Activated CD4-positive, CD25-positive, alpha-beta regulatory T cell treated with anti-CD3 and anti-CD28 coated beads, Interleukin-2, amount 50 U/mL, for 72 hours (primary cell): ENCODE results near the gene SEC11A.
A peak's percentile ranks its signal among the peaks of the same experiment; 100 is the strongest.
"Not testable (repeated sequence)": the region's sequence is repeated elsewhere in the genome, so short reads cannot be mapped to it uniquely, and the experiment has no call there.

ENCODE experiments used
- DNase-seq: peaks from one replicate; pipeline ENCODE4 v3.0.0; 2021

Gene SEC11A

DNA sequence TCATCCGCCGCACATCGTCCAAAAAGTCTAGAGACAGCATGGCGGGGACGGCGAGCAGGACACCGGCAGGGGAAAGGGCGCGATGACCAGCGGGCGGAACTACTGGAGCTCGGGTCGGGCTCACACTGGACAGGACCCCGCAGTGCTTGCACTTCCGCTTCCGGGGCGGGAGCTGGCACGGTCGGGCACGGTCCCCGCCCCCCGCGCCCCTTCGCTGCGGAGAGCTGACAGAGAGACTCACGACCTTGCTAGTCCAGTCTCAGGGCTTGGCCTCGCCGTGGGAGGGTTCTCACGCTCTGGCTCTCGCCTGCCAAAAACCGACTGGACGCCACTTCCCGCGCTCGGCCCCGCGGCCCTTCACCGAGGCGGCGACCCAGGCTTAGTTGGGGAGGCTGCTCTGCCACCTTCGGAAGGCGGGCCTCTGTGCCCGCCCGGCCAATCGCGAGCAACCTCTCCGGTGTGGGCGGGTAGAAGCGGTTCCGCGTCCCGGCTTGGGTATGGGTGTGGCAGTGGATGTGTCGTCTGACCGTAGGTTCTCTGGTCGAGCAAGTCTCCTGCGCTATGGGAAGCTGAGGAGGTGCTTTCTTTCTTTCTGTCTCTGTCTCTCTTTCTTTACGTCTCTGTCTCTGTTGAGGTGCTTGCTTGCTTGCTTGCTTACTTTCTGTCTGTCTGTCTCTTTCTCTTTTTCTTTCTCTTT lies at the start of gene SEC11A:
Gene SEC11A, minus strand, starts transcription at position 104 of the 697 bp plus-strand sequence. Its CDS starts 64 bp downstream, at position 40.
- peak; percentile 92 for DNase-seq

DNA sequence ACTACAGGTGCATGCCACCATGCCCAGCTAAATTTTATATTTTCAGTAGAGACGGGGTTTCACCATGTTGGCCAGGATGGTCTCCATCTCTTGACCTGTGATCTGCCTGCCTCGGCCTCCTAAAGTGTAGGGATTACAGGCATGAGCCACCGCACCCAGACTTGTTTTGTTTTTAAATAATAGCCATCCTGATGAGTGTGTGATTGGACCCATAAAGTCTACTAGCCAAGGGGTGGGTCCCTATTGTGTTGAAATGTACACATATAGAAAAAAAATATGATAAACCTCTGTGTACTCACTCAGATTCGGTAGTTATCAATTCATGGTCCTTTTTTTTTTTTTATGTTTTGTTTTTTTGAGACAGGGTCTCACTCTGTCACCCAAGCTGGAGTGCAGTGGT lies 49.7 kb upstream of the SEC11A start:
- no peak for DNase-seq

DNA sequence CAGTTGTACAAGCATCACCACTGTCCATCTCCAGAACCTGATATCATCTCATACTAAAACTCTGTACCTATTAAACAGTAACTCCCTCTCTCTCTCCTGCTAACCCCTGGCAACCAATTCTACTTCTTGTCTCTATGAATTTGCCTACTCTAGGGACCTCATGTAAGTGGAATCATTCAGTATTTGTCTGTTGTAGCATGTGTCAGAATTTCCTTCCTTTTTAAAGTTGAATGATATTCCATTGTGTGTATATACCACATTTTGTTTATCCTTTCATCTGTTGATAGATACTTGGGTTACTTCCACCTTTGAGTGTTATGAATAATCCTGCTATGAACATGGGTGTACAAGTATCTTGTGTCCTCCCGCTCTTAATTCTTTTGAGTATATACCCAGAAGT lies 49.0 kb upstream of the SEC11A start:
- DNase-seq: no peak

DNA sequence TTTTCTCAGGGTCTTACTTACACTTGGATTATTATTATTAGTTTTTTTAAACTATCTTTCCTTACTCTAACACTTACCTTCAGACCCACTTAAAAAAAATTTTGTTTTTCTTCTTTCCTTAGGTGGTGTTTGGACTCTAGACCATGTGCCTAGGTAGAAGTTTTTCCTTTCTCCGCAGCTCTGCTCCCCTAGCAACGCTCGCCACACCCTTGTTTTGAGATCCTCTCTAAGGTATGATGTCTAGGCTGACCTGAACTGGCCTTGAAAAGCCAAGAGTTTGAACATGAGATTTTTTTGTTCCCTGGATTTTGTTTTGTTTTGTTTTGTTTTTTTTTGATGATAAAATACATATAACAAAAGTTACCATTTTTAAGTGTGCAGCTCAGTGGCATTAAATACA lies 48.6 kb upstream of the SEC11A start:
- no peak for DNase-seq

DNA sequence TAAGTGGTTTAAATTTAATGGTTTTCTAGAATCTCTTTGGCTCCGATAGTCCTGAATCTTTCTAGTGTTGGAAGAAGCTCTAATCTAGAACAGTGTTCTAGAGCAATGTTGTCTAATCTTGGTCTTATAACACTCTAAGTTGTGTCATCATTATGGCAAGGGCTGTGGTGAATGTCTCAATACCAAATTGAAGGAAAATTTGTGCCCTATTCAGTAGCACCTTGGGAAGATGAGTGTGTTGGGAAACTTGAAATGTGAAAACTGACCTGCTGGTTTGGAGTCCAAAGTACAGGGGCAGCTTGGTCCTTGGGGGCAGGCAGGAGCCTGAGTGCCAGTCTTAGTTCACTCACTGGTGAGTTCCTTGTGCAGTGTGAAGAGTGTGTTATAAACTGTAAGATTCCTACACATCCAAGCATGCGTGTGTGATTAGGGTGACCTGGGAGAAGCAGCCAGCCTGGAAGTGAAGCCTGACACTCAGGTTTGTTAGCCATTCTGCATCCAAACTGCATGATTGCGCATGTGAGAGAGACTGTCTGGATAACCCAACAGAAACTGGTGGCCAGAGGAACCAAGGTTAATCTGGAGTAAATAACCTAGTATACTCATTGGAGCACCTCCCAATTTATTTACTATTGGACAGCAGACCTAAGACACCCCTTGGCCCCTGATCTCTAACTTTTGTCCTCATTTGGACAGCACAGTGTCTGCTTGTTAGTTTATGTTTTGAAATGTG lies 47.1 kb upstream of the SEC11A start:
- DNase-seq: no peak

DNA sequence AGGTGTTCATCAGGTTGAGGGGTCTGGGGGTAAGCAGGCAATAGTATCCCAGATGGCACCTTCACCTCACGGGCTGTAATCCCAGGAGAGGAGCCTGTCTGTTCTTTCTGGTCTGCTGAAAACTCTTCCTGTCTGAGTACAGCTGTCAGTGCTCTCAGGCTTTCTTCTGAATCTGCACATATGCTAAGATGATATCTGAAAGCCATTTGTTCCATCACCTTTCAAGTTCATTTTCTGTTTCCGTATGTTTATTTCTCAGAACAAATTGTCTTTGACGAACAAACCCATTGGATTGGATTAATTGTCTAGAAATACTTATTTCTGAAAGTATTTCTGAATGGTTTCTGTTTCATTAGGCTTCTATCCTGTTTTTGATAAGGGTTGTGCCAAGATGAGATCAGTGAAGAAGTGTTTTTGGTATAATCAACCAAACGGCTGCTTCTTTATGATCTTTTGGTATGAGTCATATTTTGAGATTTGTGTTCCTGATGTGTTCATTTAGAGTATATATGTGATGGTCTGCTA lies 45.7 kb upstream of the SEC11A start:
- DNase-seq: no peak

DNA sequence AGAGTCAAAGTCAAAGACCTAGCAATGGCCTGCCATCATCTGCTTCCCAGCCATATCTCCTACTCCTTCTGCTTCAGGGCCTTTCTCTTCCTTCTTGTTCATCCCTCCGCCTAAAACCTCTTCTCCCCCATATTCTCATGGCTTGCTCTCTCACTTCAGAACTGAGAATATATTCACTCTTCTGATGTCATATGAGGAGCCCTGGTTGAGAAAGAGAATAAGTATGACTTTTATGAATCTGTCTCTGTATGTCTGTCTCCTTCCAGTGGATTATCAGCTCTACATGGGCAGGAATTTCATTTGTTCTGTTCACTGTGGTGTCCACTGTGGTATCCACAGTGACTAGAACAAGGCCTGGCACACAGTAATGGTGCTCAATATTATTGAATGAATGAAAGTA lies 44.3 kb upstream of the SEC11A start:
- DNase-seq: no peak

DNA sequence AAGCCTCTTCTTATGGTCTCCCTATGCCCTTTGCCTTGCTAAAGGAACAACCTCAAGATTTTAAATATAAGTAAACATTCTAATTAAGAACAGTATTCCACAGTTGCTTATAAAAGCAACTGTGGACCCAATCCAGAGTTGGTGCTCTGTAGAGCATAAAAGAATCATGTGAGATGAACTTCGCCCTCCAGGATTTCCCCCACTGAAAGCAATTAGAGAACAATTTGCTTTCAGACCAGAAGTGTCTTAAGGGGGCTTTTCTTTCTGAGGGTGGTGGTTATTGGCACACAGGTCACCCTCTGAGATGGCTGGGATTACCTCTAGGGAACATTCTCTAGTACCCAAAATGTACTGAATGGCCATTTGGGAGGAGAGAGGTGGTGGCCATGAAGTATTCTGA lies 43.1 kb upstream of the SEC11A start:
- DNase-seq: no peak

DNA sequence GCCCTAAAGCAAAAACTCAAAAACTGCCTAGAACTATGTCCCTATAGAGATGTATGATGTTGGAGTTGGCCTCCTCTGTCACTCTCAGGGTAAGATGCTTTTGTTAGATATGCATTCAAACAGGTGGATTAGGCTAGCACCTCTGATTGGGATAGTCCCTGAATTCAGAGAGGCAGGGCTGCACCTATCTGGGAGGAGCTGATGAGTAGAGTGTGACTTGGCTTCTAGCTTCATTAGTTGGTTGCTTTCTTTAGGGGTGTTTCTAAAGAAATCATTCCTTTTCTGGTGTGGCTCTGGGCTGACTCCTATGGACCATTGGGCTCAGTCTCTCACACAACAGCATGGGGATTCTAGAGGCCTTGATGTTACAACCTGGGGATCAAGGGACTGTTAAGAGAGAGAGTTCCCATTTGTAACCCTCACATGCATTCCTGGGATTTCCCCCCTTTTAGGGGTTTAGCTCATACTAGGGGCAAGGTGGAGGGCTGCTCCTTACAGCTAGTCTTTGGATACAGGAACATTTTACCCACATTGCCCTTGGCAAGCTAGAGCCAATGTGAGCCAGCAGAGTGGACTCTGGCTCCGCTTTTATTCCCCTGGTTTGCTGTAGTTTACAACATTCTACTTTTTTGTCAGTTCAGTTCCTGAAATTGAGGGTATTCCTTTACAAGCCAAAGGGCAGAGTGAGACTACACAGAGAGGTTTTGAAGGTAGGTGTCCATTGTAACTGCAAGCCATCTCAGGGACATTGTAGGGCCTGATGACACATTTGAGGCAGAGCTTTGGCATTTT lies 40.0 kb upstream of the SEC11A start:
- DNase-seq: no peak

DNA sequence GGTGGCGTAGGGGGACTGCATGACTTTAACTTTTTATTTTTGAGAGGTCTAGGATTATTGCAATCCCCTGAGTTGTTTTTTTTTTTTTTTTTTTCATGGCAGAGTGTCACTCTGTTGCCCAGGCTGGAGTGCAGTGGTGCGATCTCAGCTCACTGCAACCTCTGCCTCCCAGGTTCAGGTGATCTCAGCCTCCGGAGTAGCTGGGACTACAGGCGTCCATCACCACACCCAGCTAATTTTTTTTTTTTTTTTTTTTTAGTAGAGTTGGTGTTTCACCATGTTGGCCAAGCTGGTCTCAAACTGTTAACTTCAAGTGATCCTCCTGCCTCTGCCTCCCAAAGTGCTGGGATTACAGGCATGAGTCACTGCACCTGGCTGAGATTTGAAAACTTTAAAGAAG lies 39.0 kb upstream of the SEC11A start:
- not testable (repeated sequence) for DNase-seq

DNA sequence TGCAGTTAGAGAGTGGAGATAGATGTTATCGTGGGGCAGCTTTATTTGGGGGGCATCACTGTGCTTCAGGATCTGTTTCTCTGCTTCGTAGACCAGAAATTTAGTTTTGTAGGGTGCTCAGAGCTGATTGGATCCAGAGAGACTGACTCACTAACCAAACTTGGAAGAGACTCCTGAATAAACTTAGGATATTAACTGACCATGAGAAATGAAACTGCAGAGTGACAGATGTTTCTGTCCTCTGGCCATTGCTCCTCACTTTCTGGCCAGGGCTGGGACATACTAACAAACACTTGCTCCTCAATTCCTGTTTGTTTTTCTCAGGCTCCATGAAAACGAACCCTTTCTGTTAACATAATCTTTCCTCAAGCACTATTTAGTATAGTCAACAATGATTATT lies 36.8 kb upstream of the SEC11A start:
- no peak for DNase-seq

DNA sequence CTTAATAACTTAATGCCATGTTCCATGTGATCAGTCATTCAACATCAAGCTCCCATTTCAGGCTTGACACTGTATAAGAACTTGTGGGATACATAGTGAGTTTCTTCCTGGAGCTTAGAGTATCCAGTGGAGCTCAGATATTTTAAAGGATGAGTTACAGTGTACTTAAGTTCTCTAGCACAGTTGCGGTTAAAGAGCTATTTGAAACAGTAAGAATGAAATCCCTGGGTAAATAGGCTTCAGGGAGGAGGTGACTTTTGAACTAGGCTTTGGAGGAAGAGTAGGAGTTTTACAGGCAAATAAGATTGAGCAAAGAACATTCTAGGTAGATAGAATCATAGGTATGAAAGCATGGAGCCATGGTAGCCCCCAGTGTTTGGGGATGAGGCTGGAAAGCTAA lies 36.3 kb upstream of the SEC11A start:
- no peak for DNase-seq

DNA sequence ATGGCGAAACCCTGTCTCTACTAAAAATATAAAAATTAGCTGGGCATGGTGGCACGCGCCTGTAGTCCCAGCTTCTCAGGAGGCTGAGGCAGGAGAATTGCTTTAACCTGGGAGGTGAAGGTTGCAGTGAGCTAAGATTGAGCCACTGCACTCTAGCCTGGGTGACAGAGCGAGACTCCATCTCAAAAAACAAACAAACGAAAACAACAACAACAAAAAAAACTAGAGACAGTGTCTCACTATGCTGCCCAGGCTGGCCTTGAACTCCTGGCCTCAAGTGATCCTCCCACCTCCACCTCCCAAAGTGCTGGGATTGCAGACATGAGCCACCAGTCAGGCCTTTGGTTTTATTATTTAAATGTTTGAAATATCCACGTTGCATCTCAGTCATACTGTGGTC lies 35.8 kb upstream of the SEC11A start:
- DNase-seq: not testable (repeated sequence)

DNA sequence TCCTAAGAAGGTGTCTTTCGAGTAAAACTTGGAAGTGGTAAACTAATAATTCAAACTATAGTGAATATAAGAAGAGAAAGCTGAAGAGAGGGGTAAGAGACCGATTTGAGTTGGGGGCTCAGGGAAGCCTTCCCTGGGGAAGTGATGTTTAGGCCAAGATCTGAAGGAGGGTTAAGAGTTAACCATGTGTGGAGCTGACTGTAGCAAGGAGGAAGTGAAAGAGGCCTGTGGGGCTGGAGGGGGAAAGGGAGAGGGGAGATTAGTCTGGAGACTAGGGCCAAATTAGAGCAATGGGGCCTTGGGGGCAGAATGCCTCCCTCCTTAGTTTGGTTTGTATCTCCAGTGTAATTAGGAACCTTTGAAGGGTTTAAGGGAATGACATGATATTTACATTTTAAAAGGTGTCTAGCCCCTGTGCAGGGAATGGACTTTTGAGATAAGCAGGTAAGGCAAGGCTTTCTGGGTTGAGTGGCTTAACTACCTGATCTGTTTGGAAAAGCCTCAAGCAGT lies 34.7 kb upstream of the SEC11A start:
- no peak for DNase-seq

DNA sequence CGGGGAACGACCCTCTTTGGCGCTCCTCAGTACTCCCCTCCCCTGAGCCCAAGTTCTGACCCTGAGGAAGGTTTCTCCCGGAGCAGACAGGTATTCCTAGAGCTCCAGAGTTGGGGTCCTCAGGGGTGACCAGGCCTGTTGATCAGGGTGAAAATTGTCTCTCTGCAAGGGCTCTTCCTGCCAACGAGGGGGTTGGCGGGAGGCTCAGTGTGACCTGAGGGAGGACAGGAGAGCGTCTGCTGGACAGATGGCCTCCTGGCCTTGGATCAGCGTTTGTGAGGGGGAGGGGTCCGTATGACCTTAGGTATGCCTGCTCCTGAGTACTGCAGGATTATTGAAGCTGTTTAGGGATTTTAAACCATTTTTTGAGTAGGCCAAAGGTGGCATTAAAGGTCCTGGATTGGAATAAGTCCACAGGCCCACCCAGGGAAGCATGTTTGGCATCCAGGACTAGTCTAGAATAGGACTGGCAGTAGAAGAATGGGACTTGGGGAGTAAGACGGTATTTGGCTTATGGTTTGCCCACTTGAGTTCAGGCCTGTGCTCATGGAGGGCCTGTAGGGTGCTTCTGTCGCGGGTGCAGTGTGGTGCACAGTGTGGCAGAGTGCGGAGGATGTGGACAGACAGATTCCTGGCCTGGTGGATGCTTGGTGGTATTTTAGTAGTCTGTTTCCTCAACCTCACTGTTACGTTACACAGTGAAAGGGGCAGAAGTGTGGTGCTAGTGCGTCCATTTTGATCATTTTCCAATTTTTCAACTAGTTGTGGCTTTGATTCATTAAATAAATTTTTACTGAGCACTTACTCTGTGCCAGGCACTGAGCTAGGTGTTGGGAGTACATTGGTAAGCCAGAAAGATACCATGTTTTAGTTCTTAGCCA lies 33.4 kb upstream of the SEC11A start:
- DNase-seq: peak; percentile 47

DNA sequence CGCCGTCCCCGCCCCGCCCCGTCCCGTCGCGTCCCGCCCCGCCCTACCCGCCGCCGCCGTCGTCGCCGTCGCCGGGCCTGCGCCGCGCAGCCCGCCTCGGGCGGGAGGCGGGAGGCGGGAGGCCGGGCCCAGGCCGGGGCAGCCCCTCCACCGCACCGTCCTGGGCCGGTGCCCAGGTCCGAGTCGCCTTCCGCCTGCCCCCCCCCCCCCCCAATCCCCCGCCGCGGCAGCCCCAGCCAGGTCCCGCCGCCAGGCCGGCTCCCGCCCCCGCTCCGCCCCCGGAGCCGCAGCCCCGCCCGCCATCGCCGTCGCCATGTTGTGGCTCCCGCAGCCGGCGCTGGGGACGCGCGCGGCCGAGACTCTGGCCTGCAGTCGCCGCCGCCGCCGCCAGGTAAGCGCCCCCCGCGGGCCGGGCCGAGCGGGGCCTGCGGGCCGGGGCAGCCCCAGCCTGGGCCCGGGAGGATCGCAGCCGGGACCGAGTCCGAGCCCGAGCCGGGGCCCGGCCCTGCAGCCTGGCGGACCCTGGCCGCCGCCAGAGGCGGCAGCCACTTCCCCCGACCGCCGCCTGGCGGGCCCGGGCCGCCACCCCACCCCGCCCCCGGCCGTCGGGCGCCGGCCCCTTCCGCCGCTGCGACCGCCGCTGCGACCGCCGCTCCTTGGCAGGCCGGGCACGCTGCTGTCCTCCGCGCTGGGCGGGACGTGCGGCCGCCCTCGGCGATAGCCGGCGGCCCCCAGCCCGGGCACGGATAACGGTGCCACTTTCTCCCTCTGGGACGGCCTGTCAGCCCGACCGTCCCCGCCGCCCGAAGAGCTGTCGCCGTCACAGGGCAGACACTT lies 32.6 kb upstream of the SEC11A start, which contains the start of gene ZNF592:
Gene ZNF592, plus strand, starts transcription at position 319 of the 837 bp plus-strand sequence. CDS start 34,084 bp downstream, outside the sequence.
- DNase-seq: peak; percentile 83

DNA sequence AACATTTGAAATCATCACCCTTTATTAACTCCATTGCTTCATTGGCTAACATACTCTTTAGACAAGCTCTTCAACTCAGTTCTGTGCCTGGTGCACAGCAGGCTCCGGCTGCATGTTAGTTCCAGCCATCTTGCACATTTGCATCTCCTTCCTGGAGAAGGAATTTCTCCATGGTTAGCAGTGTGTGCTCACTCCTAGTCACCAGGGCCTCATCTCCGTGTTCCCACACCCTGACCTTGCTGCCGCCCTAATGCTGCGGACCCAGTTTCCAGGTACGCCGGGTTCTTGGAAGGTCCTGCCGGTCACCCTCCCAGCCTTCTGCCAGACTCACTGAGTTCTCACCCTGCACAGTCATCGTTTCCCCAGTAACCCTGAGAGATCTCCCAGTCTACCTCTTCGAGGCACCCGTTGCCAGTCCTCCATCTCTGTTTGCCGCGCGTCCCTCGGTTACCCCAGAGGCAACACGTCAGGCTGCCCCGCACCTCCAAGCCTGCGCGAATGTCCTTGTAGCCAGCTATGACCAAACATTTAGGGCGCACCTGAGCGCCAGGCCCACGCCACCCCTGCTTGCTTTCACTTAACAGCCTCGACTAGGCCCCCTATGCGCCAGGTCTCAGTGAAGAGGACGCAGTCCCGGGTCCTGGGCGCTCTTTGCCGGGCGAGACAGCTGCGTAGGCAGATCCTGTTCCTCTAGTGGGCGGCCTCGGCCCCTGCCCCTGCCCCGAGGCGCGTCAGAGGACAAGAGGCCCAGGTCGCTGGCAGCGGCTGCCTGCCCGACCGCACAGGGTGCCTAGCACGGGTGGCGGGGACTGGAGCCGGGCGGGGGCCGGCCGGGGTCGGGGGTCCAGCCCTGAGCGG lies 31.7 kb upstream of the SEC11A start:
- peak; percentile 78 for DNase-seq

DNA sequence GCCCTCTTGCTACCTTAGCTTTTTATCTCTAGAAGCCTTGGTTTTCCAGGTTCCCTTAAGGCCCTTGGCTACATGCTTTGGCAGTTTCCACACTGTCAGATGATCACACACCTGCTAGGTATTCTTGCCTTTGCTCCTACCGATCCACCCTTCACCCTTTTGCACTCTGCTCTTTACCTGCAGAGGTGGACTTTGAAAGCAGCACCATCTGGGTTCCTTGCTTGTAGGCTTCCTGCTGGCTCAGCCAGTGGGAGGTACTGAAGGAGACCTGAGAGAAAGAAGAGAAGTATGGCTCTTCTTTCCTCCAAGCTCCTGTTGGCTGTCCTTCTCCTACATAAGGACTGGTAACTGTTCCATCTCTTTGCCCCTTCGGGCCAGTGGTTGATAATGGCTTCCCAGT lies 25.2 kb upstream of the SEC11A start:
- DNase-seq: no peak

DNA sequence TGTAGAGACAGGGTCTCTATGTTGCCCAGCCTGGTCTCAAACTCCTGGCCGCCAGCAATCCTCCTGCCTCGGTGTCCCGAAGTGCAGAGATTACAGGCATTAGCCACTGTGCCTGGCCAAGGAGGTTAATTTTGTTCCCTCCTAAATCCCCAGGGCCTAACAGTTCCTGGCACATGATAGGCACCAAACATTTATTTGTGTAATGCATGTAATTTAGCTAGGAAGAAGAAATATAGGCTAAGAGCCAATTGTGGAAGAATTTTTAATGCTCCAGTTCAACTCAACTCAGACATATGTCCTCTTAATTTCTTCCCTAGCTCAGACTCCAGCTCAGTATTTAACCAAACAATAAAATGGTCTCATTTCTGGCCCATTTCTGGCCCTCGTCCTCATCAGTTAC lies 24.8 kb upstream of the SEC11A start:
- no peak for DNase-seq

DNA sequence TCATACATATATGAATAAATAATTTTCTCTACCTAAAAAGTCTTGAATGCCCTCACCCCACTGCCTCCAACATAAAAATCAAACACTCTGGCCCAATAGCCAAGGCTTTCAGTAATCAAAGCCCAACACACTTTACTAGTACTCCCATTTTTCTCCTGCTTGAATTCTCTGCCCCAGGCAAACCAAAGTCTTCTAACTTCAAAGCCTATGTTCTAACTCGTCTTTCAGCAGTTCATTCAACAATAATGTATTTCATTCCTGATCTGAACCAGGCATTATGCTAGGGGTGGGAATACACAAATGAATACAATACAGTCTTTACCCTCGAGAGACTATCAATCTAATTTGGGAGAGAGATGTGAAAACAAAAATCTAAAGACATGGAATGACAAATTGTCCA lies 21.1 kb upstream of the SEC11A start:
- no peak for DNase-seq
